Measurements from ENCODE around the gene DNAH2.
A peak's percentile ranks its signal among the peaks of the same experiment; 100 is the strongest.

DNAH2 gene

GRCh38 chr17:7742729-7743128 lies 25.2 kb downstream of the DNAH2 start:
- no peak overlapping the region for H3K4me3 ChIP-seq (ENCODE audit: control insufficient read depth, low read depth, low read length)
- DNase-seq (ENCODE audit: low read depth) = no peak
- TF ChIP-seq CTCF (conservative IDR thresholded peaks at IDR 0.05; ENCODE audit: control insufficient read depth, insufficient read depth, low read depth, low read length) = no peak

- no peak for DNase-seq (ENCODE audit: low read depth)
- no peak for TF ChIP-seq CTCF (conservative IDR thresholded peaks at IDR 0.05; ENCODE audit: control insufficient read depth, insufficient read depth, low read depth, low read length)
- H3K4me3 ChIP-seq (ENCODE audit: control insufficient read depth, low read depth, low read length) = no peak overlapping the region
Observed at GRCh38 chr17:7744416-7744815, 26.9 kb downstream of the DNAH2 start.

- peak; percentile 81 for DNase-seq (ENCODE audit: low read depth)
- TF ChIP-seq CTCF (conservative IDR thresholded peaks at IDR 0.05; ENCODE audit: control insufficient read depth, insufficient read depth, low read depth, low read length) = peak; percentile 19
- H3K4me3 ChIP-seq (ENCODE audit: control insufficient read depth, low read depth, low read length) = no peak overlapping the region
Observed at GRCh38 chr17:7745748-7746470, 28.4 kb downstream of the DNAH2 start.

- no peak for TF ChIP-seq CTCF (conservative IDR thresholded peaks at IDR 0.05; ENCODE audit: control insufficient read depth, insufficient read depth, low read depth, low read length)
- peak; percentile 30 for DNase-seq (ENCODE audit: low read depth)
Observed at GRCh38 chr17:7747635-7748071, 30.1 kb downstream of the DNAH2 start.

GRCh38 chr17:7748076-7748775 lies 30.7 kb downstream of the DNAH2 start:
- no peak overlapping the region for H3K4me3 ChIP-seq (ENCODE audit: control insufficient read depth, low read depth, low read length)
- TF ChIP-seq CTCF (conservative IDR thresholded peaks at IDR 0.05; ENCODE audit: control insufficient read depth, insufficient read depth, low read depth, low read length) = no peak
- peak; percentile 7 for DNase-seq (ENCODE audit: low read depth)

More at GRCh38 chr17:7747635-7748071, 30.1 kb downstream of the DNAH2 start:
- no peak overlapping the region for H3K4me3 ChIP-seq (ENCODE audit: control insufficient read depth, low read depth, low read length)

GRCh38 chr17:7750321-7750821 lies 32.8 kb downstream of the DNAH2 start:
- peak; percentile 84 for DNase-seq (ENCODE audit: low read depth)
- no peak overlapping the region for H3K4me3 ChIP-seq (ENCODE audit: control insufficient read depth, low read depth, low read length)
- TF ChIP-seq CTCF (conservative IDR thresholded peaks at IDR 0.05; ENCODE audit: control insufficient read depth, insufficient read depth, low read depth, low read length) = no peak
